Testis (tissue), 3 donors: ENCODE measurements around the gene PDE6B. TPM values are rescaled to one million over a fixed set of nuclear protein-coding genes. Genes with fewer than 3 reads are reported as not detected.

Experiments used
- DNase-seq: peaks from one replicate; pipeline ENCODE4 v3.0.0-alpha.2; 2019
- H3K27ac ChIP-seq, 2 donors: fragments of 200-600 bp; sonication (generic); one replicate each; pipeline ENCODE4 v1.5.1; 2019
- H3K27me3 ChIP-seq: fragments of 200-600 bp; sonication (generic); one replicate; pipeline ENCODE4 v1.5.1; 2019
- H3K36me3 ChIP-seq: fragments of 200-600 bp; sonication (generic); one replicate; pipeline ENCODE4 v1.5.1; 2017; ENCODE audit warnings: low read depth; ENCODE audit errors: missing control alignments
- H3K4me1 ChIP-seq: fragments of 200-600 bp; sonication (generic); one replicate; pipeline ENCODE4 v1.5.1; 2019
- H3K4me3 ChIP-seq, 2 donors: fragments of 200-600 bp; sonication (generic); one replicate each; pipeline ENCODE4 v1.5.1; 2017 to 2019
- H3K9me3 ChIP-seq: fragments of 200-600 bp; sonication (generic); one replicate; pipeline ENCODE4 v1.5.1; 2017
- CTCF ChIP-seq, 3 experiments: fragments of 450-650 bp in 2 of 3; fragments of 200-600 bp in 1 of 3; sonication (generic) in 1 of 3; IDR thresholded peaks; one replicate each; pipeline ENCODE4 v1.5.1; 2016 to 2019; ENCODE audit warnings: antibody characterized with exemption in 3 of 3, mild to moderate bottlenecking in 2 of 3, moderate library complexity in 1 of 3
- POLR2A ChIP-seq: fragments of 450-650 bp; IDR thresholded peaks from one replicate; pipeline ENCODE4 v1.6.1; 2017; ENCODE audit warnings: antibody characterized with exemption, mild to moderate bottlenecking, moderate library complexity
- WGBS, 2 donors: methylation state at CpG; one replicate each; pipeline ENCODE4 v1.1.5; 2018; 5-methylcytosine and 5-hydroxymethylcytosine counted together
- intact Hi-C: fragments of 100-400 bp; cut with DNase I; formaldehyde crosslinking; loops from one replicate; pipeline ENCODE4 v1.15.1; 2023; ENCODE audit warnings: low total_unique reads
- polyA plus RNA-seq: library from polyadenylated mRNA; stranded (reverse); fragments of 350-450 nt; fragmentation: Illumina TruSeq; extraction: RNeasy Lipid Tissue Mini Kit (QIAGEN cat#74804); gene quantifications from one replicate; pipeline ENCODE4 v1.2.3, GENCODE V29; 2014; ENCODE audit warnings: low read depth, low replicate concordance; ENCODE audit not compliant: insufficient read depth
- total RNA-seq, 2 donors: library from RNA; depleted of rRNA; stranded (reverse); fragments of >200 nt; gene quantifications; one replicate each; pipeline ENCODE4 v1.2.3, GENCODE V29; 2016

Gene PDE6B
- total and polyA plus RNA-seq, 3 donors from 2014 or later = 5.9 to 11.4 (median 5.9) TPM

DNA sequence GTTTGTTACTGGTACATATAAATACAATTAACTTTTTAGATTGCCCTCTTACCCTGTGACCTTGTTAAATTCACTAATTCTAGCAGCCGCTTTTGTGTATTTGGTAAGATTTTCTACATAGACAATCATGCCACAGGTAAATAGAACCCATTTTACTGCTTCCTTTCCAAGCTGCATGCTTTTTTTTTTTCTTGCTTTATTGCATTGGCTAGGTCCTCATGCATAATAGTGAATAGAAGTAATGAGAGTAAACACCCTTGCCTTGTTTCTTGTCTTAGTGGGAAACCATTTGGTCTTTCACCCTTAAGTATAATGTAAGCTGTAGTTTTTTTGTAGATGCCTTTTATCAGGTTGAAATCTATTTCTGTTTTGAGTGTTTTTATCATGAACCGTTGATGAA is 41.6 kb upstream of the PDE6B start:
- no peak for TF ChIP-seq CTCF (IDR thresholded peaks at IDR 0.05)
- TF ChIP-seq POLR2A = no peak
- intact Hi-C loops = no loop called here
- DNase-seq = no peak
- Histone ChIP-seq H3K27me3 (no peaks in the 10 kb centered on the region), H3K4me1 (no peaks in the 10 kb centered on the region), H3K4me3 (no peak overlapping the region), H3K27ac (no peak overlapping the region), H3K36me3 (no peaks in the 10 kb centered on the region), H3K9me3 (no peaks in the 10 kb centered on the region)
- WGBS, 2 donors = 93 to 94% methylated on average over 2 of the region's 2 CpGs

DNA sequence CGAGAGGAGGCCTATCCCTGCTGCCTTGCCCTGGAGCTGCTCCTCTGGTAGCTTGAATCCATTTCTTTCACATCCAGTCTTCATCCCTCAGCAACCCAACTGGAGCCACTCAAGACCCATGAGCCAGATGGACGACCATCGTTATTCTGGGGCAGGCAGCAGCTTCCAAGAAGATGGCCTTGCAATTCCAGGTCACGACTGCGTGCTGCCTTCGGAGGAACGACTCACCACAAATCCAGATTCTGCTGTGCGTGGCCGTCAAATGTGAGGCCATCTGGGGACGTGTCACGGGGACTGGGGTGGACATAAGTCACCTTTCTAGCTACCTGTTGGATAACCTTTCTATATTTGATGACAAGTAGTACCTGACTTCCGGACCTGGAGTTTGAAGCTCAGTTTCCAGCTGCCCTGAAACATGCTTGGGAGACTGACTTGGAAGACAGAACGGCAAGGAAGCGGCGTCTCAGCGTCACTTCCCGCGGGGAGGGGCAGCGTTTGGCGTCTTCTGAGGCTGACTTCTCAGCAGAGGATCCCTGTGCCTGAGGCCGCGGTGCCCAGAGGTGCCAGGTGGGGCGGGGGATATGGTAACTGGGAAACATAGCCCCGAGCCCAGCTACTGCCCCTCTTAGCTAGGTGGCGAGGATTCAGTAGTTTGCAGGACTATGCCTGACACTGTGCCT is 37.6 kb upstream of the PDE6B start:
- intact Hi-C loops = no loop called here
- H3K27me3 ChIP-seq = no peaks in the 10 kb centered on the region
- no peak for TF ChIP-seq POLR2A
- TF ChIP-seq CTCF (IDR thresholded peaks at IDR 0.05) = no peak
- H3K27ac ChIP-seq = no peak overlapping the region
- peak overlapping the region; percentile 6 to 56 for H3K4me3 ChIP-seq
- no peak for DNase-seq
- no peaks in the 10 kb centered on the region for H3K36me3 ChIP-seq
- WGBS, 2 donors = 61 to 65% methylated on average over 25 of the region's 25 CpGs
- no peaks in the 10 kb centered on the region for H3K4me1 ChIP-seq
- no peaks in the 10 kb centered on the region for H3K9me3 ChIP-seq

DNA sequence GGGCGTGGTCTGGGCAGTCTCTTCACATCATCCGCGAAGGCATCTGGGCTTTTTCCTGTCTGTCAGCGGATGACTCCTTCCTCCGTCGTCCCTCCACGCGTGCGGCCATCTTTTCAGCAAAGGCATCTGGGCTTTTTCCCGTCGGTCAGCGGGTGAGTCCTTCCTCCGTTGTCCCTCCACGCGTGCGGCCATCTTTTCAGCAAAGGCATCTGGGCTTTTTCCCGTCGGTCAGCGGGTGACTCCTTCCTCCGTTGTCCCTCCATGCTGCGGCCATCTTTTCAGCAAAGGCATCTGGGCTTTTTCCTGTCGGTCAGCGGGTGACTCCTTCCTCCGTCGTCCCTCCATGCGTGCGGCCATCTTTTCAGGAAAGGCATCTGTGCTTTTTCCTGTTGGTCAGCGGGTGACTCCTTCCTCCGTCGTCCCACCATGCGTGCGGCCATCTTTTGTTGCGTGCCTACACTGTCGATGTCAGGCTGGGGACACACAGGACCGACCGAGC is 37.0 kb upstream of the PDE6B start:
- intact Hi-C loops = no loop called here
- Histone ChIP-seq H3K36me3 (no peaks in the 10 kb centered on the region), H3K4me1 (no peaks in the 10 kb centered on the region), H3K27me3 (no peaks in the 10 kb centered on the region), H3K9me3 (no peaks in the 10 kb centered on the region), H3K27ac (no peak overlapping the region), H3K4me3 (peak overlapping the region; percentile 6 to 56)
- TF ChIP-seq CTCF (IDR thresholded peaks at IDR 0.05) (no peak), POLR2A (no peak)
- DNase-seq = peak; percentile 43
- WGBS, 2 donors = 66 to 72% methylated on average over 36 of the region's 36 CpGs

DNA sequence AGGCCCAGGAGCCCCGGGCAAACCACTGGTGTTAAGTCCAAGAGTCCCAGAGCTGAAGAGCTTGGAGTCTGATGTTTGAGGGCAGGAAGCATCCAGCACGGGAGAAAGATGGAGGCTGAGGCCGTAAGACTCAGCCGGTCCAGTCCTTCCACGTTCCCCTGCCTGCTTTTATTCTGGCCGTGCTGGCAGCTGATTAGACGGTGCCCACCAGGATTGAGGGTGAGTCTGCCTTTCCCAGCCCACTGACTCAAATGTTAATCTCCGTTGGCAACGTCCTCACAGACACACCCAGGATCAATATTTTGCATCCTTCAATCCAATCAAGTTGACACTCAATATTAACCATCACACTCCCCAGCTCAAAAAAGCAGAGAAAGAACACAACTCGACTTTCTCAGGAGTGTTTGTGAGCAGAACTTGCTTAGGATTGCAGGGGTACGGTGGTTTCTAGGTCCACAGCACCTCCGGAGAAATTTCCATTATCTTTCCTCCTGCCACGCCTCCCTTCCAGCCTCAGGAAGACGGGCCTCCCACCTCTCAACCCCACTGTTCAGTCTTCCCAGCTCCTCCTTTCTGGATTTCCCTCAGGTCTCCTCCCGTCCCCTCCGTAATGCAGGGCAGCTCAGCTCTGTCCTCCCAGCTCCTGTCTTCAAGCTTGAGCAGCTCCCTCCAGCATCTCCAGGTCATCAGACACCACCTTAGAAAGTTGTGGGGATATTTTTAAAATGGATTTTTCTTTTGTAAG is 36.0 kb upstream of the PDE6B start:
- peak overlapping the region in 1 of 2 donors; percentile 56 for H3K4me3 ChIP-seq
- H3K9me3 ChIP-seq = no peaks in the 10 kb centered on the region
- no peak for DNase-seq
- H3K27ac ChIP-seq = no peak overlapping the region
- no peaks in the 10 kb centered on the region for H3K27me3 ChIP-seq
- no peaks in the 10 kb centered on the region for H3K36me3 ChIP-seq
- H3K4me1 ChIP-seq = no peaks in the 10 kb centered on the region
- TF ChIP-seq CTCF (IDR thresholded peaks at IDR 0.05) (no peak), POLR2A (no peak)
- 51 to 70% methylated on average over 16 of the region's 16 CpGs for WGBS, 2 donors
- intact Hi-C loops = no loop called here
